ENCODE results near the gene FOXO3. TPM values are rescaled to one million over a fixed set of nuclear protein-coding genes. Genes with fewer than 3 reads are reported as not detected.

The FOXO3 gene
- total and polyA plus RNA-seq, 2 of the 8 experiments (the other 6 are each of a cell fraction or from before 2014, with no cell fraction given) = 13.1 to 19.3 TPM

GRCh38 chr6:108648191-108648590, 87.5 kb downstream of the FOXO3 start (continued):
- TF ChIP-seq KDM5A (IDR thresholded peaks at IDR 0.05; ENCODE audit: low read length) = no peak
